ENCODE data around the gene IGFALS.
A peak's percentile ranks its signal among the peaks of the same experiment; 100 is the strongest.

IGFALS gene

GRCh38 chr16:1790261-1790610, 3.3 kb downstream of the IGFALS start:
- DNase-seq (ENCODE audit: low read depth, low spot score): no peak

GRCh38 chr16:1789643-1790045, 3.9 kb downstream of the IGFALS start:
- no peak for DNase-seq (ENCODE audit: low read depth, low spot score)

- no peak for DNase-seq (ENCODE audit: low read depth, low spot score)
Observed at GRCh38 chr16:1788708-1789100, 4.8 kb downstream of the IGFALS start.

GRCh38 chr16:1788095-1788707, 5.3 kb downstream of the IGFALS start:
- DNase-seq (ENCODE audit: low read depth, low spot score): no peak

- no peak for DNase-seq (ENCODE audit: low read depth, low spot score)
Observed at GRCh38 chr16:1787322-1788094, 6.0 kb downstream of the IGFALS start.

- DNase-seq (ENCODE audit: low read depth, low spot score): no peak
Observed at GRCh38 chr16:1787056-1787321, 6.5 kb downstream of the IGFALS start.

- DNase-seq (ENCODE audit: low read depth, low spot score): no peak
Observed at GRCh38 chr16:1786242-1787055, 7.1 kb downstream of the IGFALS start.

GRCh38 chr16:1785846-1786170, 7.7 kb downstream of the IGFALS start:
- DNase-seq (ENCODE audit: low read depth, low spot score): no peak

- no peak for DNase-seq (ENCODE audit: low read depth, low spot score)
Observed at GRCh38 chr16:1784977-1785845, 8.3 kb downstream of the IGFALS start.

- DNase-seq (ENCODE audit: low read depth, low spot score): peak; percentile 99
Observed at GRCh38 chr16:1782408-1783264, 10.9 kb downstream of the IGFALS start, which contains the start of the genes NUBP2 and SPSB3. Gene NUBP2, plus strand, starts transcription at chr16:1782960. Its CDS starts 61 bp downstream, at chr16:1783021. Gene SPSB3, minus strand, starts transcription at chr16:1782571. Its CDS starts 1,088 bp downstream, at chr16:1781483.

GRCh38 chr16:1781758-1782407, 11.6 kb downstream of the IGFALS start:
- DNase-seq (ENCODE audit: low read depth, low spot score): no peak

- no peak for DNase-seq (ENCODE audit: low read depth, low spot score)
Observed at GRCh38 chr16:1781254-1781653, 12.3 kb downstream of the IGFALS start.

GRCh38 chr16:1780677-1781072, 12.8 kb downstream of the IGFALS start:
- no peak for DNase-seq (ENCODE audit: low read depth, low spot score)

- no peak for DNase-seq (ENCODE audit: low read depth, low spot score)
Observed at GRCh38 chr16:1779741-1780676, 13.5 kb downstream of the IGFALS start.

- no peak for DNase-seq (ENCODE audit: low read depth, low spot score)
Observed at GRCh38 chr16:1779234-1779701, 14.2 kb downstream of the IGFALS start.

GRCh38 chr16:1778200-1779179, 15.0 kb downstream of the IGFALS start:
- DNase-seq (ENCODE audit: low read depth, low spot score): peak; percentile 65

GRCh38 chr16:1777375-1778199, 15.9 kb downstream of the IGFALS start:
- DNase-seq (ENCODE audit: low read depth, low spot score): no peak

Data from smooth muscle cell of the brain vasculature (primary cell).